T-cell (primary cell): ENCODE measurements around the gene GPR158. TPM values are rescaled to one million over a fixed set of nuclear protein-coding genes. Genes with fewer than 3 reads are reported as not detected.

Source experiments
- ATAC-seq, 4 experiments: fragments of 200-7000 bp in 3 of 4; fragments of 150-1000 bp in 1 of 4; cut with Tn5 transposase; replicated peaks in 1 of 4; 1 replicate in 3 of 4; 2 replicates in 1 of 4; pipeline ENCODE4 v1.10.0; 2021; ENCODE audit warnings: moderate library complexity in 3 of 4, mild to moderate bottlenecking in 2 of 4, moderate number of reproducible peaks in 1 of 4
- CTCF ChIA-PET, 2 donors: fragments of 300-600 bp; sonication (Branson Sonifier 250); formaldehyde crosslinking; loops; one replicate each; lab custom pipeline; 2022; ENCODE audit warnings: antibody characterized with exemption in 2 of 2; lab: Charles Lee
- POLR2A ChIA-PET, 2 donors: fragments of 300-600 bp; sonication (Branson Sonifier 250); formaldehyde crosslinking; loops; one replicate each; lab custom pipeline; 2022; ENCODE audit warnings: antibody characterized with exemption in 2 of 2; lab: Charles Lee
- DNase-seq, 35 experiments: peaks; one replicate each; pipeline versions ENCODE4 v3.0.0 to v3.0.0-alpha.2; 2013 to 2023
- H3K27ac ChIP-seq: one replicate; pipeline ENCODE4 v1.5.1; 2013; ENCODE audit warnings: low read length
- H3K27me3 ChIP-seq, 2 experiments: replicated peaks in 1 of 2; 1 replicate in 1 of 2; 2 replicates in 1 of 2; pipeline versions ENCODE4 v1.6.1 to v1.7.0; 2013; ENCODE audit warnings: low read length in 1 of 2, mixed read lengths in 1 of 2; ENCODE audit not compliant: control insufficient read depth in 2 of 2, insufficient read depth in 2 of 2; ENCODE audit errors: extremely low read depth in 1 of 2
- H3K36me3 ChIP-seq, 2 donors: 1 replicate in 1 of 2; 2 replicates in 1 of 2; pipeline versions ENCODE4 v1.6.1 to v1.7.0; 2013; ENCODE audit warnings: low read length in 1 of 2; ENCODE audit not compliant: control insufficient read depth in 2 of 2, insufficient read depth in 1 of 2; ENCODE audit errors: extremely low read depth in 1 of 2
- H3K4me1 ChIP-seq, 2 experiments: 1 replicate in 1 of 2; 2 replicates in 1 of 2; pipeline versions ENCODE4 v1.6.1 to v1.7.0; 2013; ENCODE audit warnings: low read length in 2 of 2, mixed read lengths in 1 of 2; ENCODE audit not compliant: insufficient read depth in 2 of 2, control insufficient read depth in 1 of 2; ENCODE audit errors: extremely low read depth in 1 of 2
- H3K4me3 ChIP-seq, 2 donors: 1 replicate in 1 of 2; 2 replicates in 1 of 2; pipeline versions ENCODE4 v1.5.1 to v1.7.0; 2013; ENCODE audit warnings: mild to moderate bottlenecking in 2 of 2, low read length in 1 of 2, moderate library complexity in 1 of 2; ENCODE audit not compliant: control insufficient read depth in 1 of 2; ENCODE audit errors: extremely low read depth in 1 of 2
- H3K9me3 ChIP-seq: 2 replicates; pipeline ENCODE4 v1.7.0; 2013
- H3K27ac Mint-ChIP-seq, 2 donors: one replicate each; pipeline ENCODE4 v1.8.0; 2020 to 2021; ENCODE audit warnings: mild to moderate bottlenecking in 2 of 2, mixed read lengths in 2 of 2
- H3K27me3 Mint-ChIP-seq, 2 donors: one replicate each; pipeline ENCODE4 v1.8.0; 2021 to 2022; ENCODE audit warnings: mixed read lengths in 2 of 2
- H3K36me3 Mint-ChIP-seq: one replicate; pipeline ENCODE4 v1.8.0; 2021; ENCODE audit warnings: mixed read lengths
- H3K4me1 Mint-ChIP-seq, 3 donors: one replicate each; pipeline ENCODE4 v1.8.0; 2020 to 2022; ENCODE audit warnings: mixed read lengths in 3 of 3, mild to moderate bottlenecking in 1 of 3
- H3K4me3 Mint-ChIP-seq, 3 donors: one replicate each; pipeline ENCODE4 v1.8.0; 2020 to 2022; ENCODE audit warnings: mild to moderate bottlenecking in 3 of 3, mixed read lengths in 3 of 3, moderate library complexity in 3 of 3
- H3K9me3 Mint-ChIP-seq, 3 donors: one replicate each; pipeline ENCODE4 v1.8.0; 2020 to 2022; ENCODE audit warnings: mixed read lengths in 3 of 3
- WGBS: methylation state at CpG from one replicate; pipeline ENCODE4 v1.1.5; 2013; ENCODE audit warnings: missing lambda C conversion rate; ENCODE audit not compliant: insufficient coverage; 5-methylcytosine and 5-hydroxymethylcytosine counted together
- total RNA-seq, 35 experiments: library from RNA in 6 of 35; stranded (reverse) in 6 of 35; fragments of 120-200 nt in 1 of 35; gene quantifications; one replicate each; pipeline versions ENCODE4 v1.2.1 to v1.2.4 and lab custom pipeline; 2013 to 2026

The GPR158 gene
- total RNA-seq, 5 donors from 2014 or later (not counting 1 experiment from before 2014, with no cell fraction given): not detected

DNA sequence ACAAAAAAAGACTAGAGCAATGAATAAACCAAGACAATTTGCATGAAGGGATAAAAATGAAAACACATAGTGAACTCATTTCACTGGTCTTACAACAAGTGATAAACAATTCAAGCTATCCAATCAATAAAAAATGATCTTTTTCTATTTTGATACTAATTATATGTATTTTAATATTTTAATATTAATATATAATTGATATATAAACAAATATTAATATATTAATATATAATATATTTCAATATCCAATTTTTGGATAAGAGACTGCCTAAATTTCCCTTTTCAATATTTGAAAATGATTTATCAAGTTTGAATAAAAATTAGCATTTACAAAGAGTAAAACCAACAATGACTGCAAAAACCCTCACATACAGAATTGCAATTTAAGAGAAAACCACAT, 317.9 kb downstream of the GPR158 start:
- H3K27ac Mint-ChIP-seq: no peak overlapping the region
- no peaks in the 10 kb centered on the region for H3K4me1 Mint-ChIP-seq
- Histone ChIP-seq H3K36me3 (no peaks in the 10 kb centered on the region), H3K9me3 (no peaks in the 10 kb centered on the region), H3K4me3 (no peak overlapping the region), H3K27ac (no peak overlapping the region), H3K4me1 (no peaks in the 10 kb centered on the region), H3K27me3 (no peaks in the 10 kb centered on the region)
- no peaks in the 10 kb centered on the region for H3K36me3 Mint-ChIP-seq
- ATAC-seq: no peak
- H3K27me3 Mint-ChIP-seq: no peaks in the 10 kb centered on the region
- ChIA-PET CTCF (no interaction called here), POLR2A (interaction anchor here in 1 of 2 donors (0.6 kb wide), 1 partner anchor 45 kb away, joined by 6 read pairs; no protein-coding TSS in a partner anchor)
- H3K4me3 Mint-ChIP-seq: no peak overlapping the region
- no peak for DNase-seq
- peaks cover 0 to 4% (median 0%) of the 10 kb centered on the region in 3 donors for H3K9me3 Mint-ChIP-seq

DNA sequence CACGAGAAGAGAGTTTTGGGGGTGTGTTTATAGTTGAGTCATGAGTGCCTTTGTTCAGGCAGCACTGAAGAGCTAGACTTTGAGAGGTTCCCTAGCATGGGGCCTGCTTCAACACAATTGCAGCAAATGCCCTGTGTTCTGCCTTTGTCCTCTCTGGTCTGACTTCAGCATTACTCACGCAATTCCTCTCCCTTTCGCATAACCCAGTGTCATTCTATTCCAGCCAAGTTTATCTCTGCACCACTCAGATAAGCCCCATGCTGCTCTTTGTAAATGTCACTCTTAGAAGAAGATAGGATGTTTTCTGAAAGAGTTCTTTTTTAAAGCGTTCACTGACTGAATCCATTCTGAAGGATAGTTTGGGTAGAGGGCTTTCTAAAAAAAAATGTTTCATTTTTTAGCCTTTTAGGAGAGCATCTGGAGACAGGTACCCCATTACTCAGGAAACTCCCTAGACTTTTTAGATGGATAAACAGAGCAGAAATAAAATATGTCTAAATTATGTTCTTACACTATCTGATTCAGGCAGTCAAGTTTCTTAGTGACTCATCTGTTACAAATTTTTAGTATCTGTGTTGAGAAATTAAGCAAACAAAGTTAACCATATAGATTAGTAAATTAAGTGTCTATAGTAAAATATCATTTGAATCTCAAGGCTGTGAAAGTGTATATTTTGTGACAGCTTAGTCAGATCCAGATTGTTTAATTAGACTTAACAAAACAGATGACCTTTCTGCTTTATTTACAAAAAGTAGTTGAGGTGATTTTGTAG, 318.5 kb downstream of the GPR158 start:
- no peak overlapping the region for H3K4me3 ChIP-seq
- no peaks in the 10 kb centered on the region for H3K4me1 ChIP-seq
- ChIA-PET CTCF (no interaction called here), POLR2A (no interaction called here)
- H3K36me3 ChIP-seq: no peaks in the 10 kb centered on the region
- H3K36me3 Mint-ChIP-seq: no peaks in the 10 kb centered on the region
- H3K27me3 Mint-ChIP-seq: no peaks in the 10 kb centered on the region
- H3K9me3 Mint-ChIP-seq: peaks cover 0 to 4% (median 0%) of the 10 kb centered on the region in 3 donors
- H3K27ac Mint-ChIP-seq: no peak overlapping the region
- no peaks in the 10 kb centered on the region for H3K9me3 ChIP-seq
- no peak overlapping the region for H3K27ac ChIP-seq
- WGBS: no CpG with 5 or more reads among the region's 4 CpGs
- ATAC-seq (no peak), DNase-seq (no peak)
- no peaks in the 10 kb centered on the region for H3K27me3 ChIP-seq
- no peak overlapping the region for H3K4me3 Mint-ChIP-seq
- no peaks in the 10 kb centered on the region for H3K4me1 Mint-ChIP-seq

DNA sequence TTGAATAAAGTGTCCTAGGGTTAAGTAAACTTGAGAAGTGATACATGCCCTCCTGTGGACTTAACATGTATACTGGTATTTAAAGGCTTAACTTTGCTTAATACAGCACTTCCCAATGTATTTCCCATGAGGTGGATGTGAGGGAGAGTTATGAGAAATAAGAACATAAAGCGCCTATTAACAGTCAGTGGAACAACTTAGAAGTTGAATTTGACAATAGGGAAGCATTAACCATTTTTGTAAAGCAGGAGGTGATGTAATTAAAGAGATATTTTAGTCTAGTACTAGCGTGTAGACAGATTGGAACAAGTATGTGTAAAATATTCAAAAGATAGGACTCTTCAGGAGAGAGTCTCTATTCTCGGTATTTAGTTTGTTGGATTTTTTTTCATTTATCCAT, 322.4 kb downstream of the GPR158 start:
- H3K9me3 ChIP-seq: no peaks in the 10 kb centered on the region
- H3K4me1 Mint-ChIP-seq: no peaks in the 10 kb centered on the region
- CTCF ChIA-PET: no interaction called here
- ATAC-seq: no peak
- no peak overlapping the region for H3K4me3 ChIP-seq
- peaks cover 0 to 10% (median 0%) of the 10 kb centered on the region in 3 donors for H3K9me3 Mint-ChIP-seq
- no peaks in the 10 kb centered on the region for H3K4me1 ChIP-seq
- no peaks in the 10 kb centered on the region for H3K27me3 Mint-ChIP-seq
- H3K27ac Mint-ChIP-seq: no peak overlapping the region
- H3K27ac ChIP-seq: no peak overlapping the region
- WGBS: no CpG with 5 or more reads among the region's 3 CpGs
- no peak overlapping the region for H3K4me3 Mint-ChIP-seq
- H3K27me3 ChIP-seq: no peaks in the 10 kb centered on the region
- no peaks in the 10 kb centered on the region for H3K36me3 Mint-ChIP-seq
- no peaks in the 10 kb centered on the region for H3K36me3 ChIP-seq
- DNase-seq: no peak
- POLR2A ChIA-PET: no interaction called here

DNA sequence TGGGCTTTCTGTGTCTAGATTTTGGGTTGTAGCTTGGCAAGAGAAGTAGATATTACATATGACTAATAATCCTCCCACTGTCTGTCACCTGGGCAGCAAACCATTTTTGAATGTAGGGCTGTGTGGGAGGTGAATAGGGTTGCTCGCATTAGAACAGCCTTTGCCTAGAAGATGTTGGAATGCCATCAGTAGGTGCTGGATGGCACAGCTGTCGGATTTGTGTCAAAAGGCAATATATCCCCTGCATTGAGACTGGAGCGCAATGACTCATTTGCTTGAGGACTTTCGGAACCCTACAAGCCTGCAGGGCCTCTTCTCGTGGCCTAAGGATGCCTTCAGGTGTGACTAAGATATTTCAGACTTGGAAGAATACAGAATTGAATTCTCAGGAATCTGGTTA, 323.8 kb downstream of the GPR158 start:
- Histone ChIP-seq H3K4me3 (no peak overlapping the region), H3K27ac (no peak overlapping the region), H3K27me3 (no peaks in the 10 kb centered on the region), H3K4me1 (no peaks in the 10 kb centered on the region), H3K9me3 (no peaks in the 10 kb centered on the region), H3K36me3 (no peaks in the 10 kb centered on the region)
- no peak for DNase-seq
- no peaks in the 10 kb centered on the region for H3K36me3 Mint-ChIP-seq
- H3K4me1 Mint-ChIP-seq: no peaks in the 10 kb centered on the region
- ChIA-PET POLR2A (no interaction called here), CTCF (no interaction called here)
- no peaks in the 10 kb centered on the region for H3K27me3 Mint-ChIP-seq
- 91% methylated on average over 4 of the region's 5 CpGs for WGBS
- peaks cover 0 to 13% (median 0%) of the 10 kb centered on the region in 3 donors for H3K9me3 Mint-ChIP-seq
- H3K27ac Mint-ChIP-seq: no peak overlapping the region
- no peak for ATAC-seq
- H3K4me3 Mint-ChIP-seq: no peak overlapping the region

DNA sequence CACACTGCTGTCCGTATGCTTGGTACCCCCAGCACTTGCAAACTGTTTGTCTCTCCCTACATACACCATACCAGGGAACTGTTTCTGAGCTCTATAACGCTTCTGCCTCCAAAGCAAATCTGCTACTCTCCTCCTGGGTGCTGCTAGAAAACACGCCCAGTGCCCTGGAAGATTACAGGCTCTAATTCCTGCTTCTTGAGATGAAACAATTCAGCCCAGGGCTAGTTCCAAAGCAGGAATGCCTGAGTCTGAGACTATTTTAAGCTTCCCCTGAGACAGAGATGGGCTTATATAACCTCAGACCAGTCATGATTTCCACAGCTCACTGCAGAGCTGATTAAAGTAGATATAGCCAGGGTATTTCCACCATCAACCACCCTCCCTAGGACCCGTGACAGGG, 327.1 kb downstream of the GPR158 start:
- ChIA-PET CTCF (no interaction called here), POLR2A (no interaction called here)
- H3K4me1 ChIP-seq: no peaks in the 10 kb centered on the region
- H3K27ac ChIP-seq: no peak overlapping the region
- Mint-ChIP-seq H3K27me3 (no peaks in the 10 kb centered on the region), H3K4me1 (no peaks in the 10 kb centered on the region), H3K9me3 (peaks cover 0 to 9% (median 0%) of the 10 kb centered on the region in 3 donors), H3K4me3 (no peak overlapping the region), H3K27ac (no peak overlapping the region), H3K36me3 (no peaks in the 10 kb centered on the region)
- no peaks in the 10 kb centered on the region for H3K27me3 ChIP-seq
- no peak overlapping the region for H3K4me3 ChIP-seq
- ATAC-seq (no peak), DNase-seq (no peak)
- no peaks in the 10 kb centered on the region for H3K9me3 ChIP-seq
- WGBS: 56% methylated on average over 3 of the region's 4 CpGs
- no peaks in the 10 kb centered on the region for H3K36me3 ChIP-seq

DNA sequence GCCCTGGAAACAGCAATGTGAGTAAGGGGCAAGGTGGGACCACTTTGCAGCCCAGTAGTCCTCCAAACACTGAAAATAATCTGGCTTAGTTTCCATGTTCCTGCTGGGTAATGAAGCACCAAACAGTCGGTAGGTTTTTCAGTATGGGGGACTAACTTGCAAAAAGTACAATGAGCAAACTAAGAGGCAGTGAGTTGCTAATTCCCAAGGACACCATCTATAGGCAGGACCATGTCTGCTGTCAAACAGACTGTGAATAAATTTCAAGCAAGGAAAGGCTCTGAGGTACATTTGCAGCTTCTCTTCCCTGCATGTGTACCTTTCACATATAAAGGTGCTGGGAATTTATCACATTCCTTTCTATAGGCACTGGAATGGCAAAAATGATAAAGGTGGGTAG, 327.7 kb downstream of the GPR158 start:
- no peak overlapping the region for H3K27ac ChIP-seq
- H3K4me3 Mint-ChIP-seq: no peak overlapping the region
- H3K27ac Mint-ChIP-seq: no peak overlapping the region
- H3K4me1 ChIP-seq: no peaks in the 10 kb centered on the region
- H3K9me3 ChIP-seq: no peaks in the 10 kb centered on the region
- no peak for DNase-seq
- H3K36me3 Mint-ChIP-seq: no peaks in the 10 kb centered on the region
- H3K4me3 ChIP-seq: no peak overlapping the region
- H3K36me3 ChIP-seq: no peaks in the 10 kb centered on the region
- no CpG with 5 or more reads among the region's 1 CpG for WGBS
- ATAC-seq: no peak
- H3K27me3 ChIP-seq: no peaks in the 10 kb centered on the region
- H3K27me3 Mint-ChIP-seq: no peaks in the 10 kb centered on the region
- ChIA-PET CTCF (no interaction called here), POLR2A (no interaction called here)
- peaks cover 0 to 9% (median 0%) of the 10 kb centered on the region in 3 donors for H3K9me3 Mint-ChIP-seq
- H3K4me1 Mint-ChIP-seq: no peaks in the 10 kb centered on the region
